ENCODE data around the gene DISC1. TPM values are rescaled to one million over a fixed set of nuclear protein-coding genes. Genes with fewer than 3 reads are reported as not detected.

Gene DISC1
- total and polyA plus RNA-seq, 7 experiments from 2014 or later, result 7.8 to 33.8 (median 17.1) TPM

GRCh38 chr1:232047473-232047872 lies 420.9 kb downstream of the DISC1 start:
- CTCF ChIA-PET, result no interaction called here

GRCh38 chr1:232048481-232048880 lies 421.9 kb downstream of the DISC1 start:
- no peaks in the 10 kb centered on the region for H3K27me3 ChIP-seq (ENCODE audit: control insufficient read depth in 2 of 2, insufficient read depth in 2 of 2, low read length in 2 of 2)

More at GRCh38 chr1:232047473-232047872, 420.9 kb downstream of the DISC1 start:
- H3K9me3 Mint-ChIP-seq, result peaks cover 0 to 12% (median 0%) of the 10 kb centered on the region in 11 donors
- Histone ChIP-seq H3K9me3 (ENCODE audit: control insufficient read depth in 2 of 3, low read length in 3 of 3) (no peaks in the 10 kb centered on the region), H3K4me3 (ENCODE audit: low read length) (no peak overlapping the region), H3K36me3 (ENCODE audit: control insufficient read depth in 2 of 3, insufficient read depth in 3 of 3, low read length in 3 of 3) (no peaks in the 10 kb centered on the region), H3K27me3 (ENCODE audit: control insufficient read depth in 2 of 2, insufficient read depth in 2 of 2, low read length in 2 of 2) (no peaks in the 10 kb centered on the region), H3K27ac (ENCODE audit: low read depth, low read length) (no peak overlapping the region), H3K4me1 (ENCODE audit: control insufficient read depth in 2 of 2, insufficient read depth in 2 of 2, low read length in 2 of 2) (no peaks in the 10 kb centered on the region)
- intact Hi-C loops (cut with micrococcal nuclease), result no loop called here
- no peak overlapping the region for H3K27ac Mint-ChIP-seq
- H3K4me1 Mint-ChIP-seq, result no peaks in the 10 kb centered on the region
- POLR2A ChIA-PET, result no interaction called here
- peaks cover 0 to 5% (median 0%) of the 10 kb centered on the region in 5 donors for H3K27me3 Mint-ChIP-seq
- H3K4me3 Mint-ChIP-seq, result no peak overlapping the region
- no peak for ATAC-seq
- peaks cover 0 to 30% (median 24%) of the 10 kb centered on the region in 5 donors for H3K36me3 Mint-ChIP-seq
- no peak for DNase-seq

GRCh38 chr1:232049335-232049734 lies 422.7 kb downstream of the DISC1 start:
- H3K4me3 ChIP-seq (ENCODE audit: low read length), result no peak overlapping the region
- no peak for ATAC-seq
- intact Hi-C loops (cut with micrococcal nuclease), result no loop called here
- Mint-ChIP-seq H3K27ac (no peak overlapping the region), H3K4me3 (no peak overlapping the region), H3K9me3 (peaks cover 0 to 7% (median 0%) of the 10 kb centered on the region in 11 donors), H3K27me3 (peaks cover 0 to 5% (median 0%) of the 10 kb centered on the region in 5 donors), H3K4me1 (no peaks in the 10 kb centered on the region), H3K36me3 (peaks cover 0 to 39% (median 32%) of the 10 kb centered on the region in 5 donors)
- no peaks in the 10 kb centered on the region for H3K27me3 ChIP-seq (ENCODE audit: control insufficient read depth in 2 of 2, insufficient read depth in 2 of 2, low read length in 2 of 2)
- H3K36me3 ChIP-seq (ENCODE audit: control insufficient read depth in 2 of 3, insufficient read depth in 3 of 3, low read length in 3 of 3), result no peaks in the 10 kb centered on the region
- no peaks in the 10 kb centered on the region for H3K4me1 ChIP-seq (ENCODE audit: control insufficient read depth in 2 of 2, insufficient read depth in 2 of 2, low read length in 2 of 2)
- H3K9me3 ChIP-seq (ENCODE audit: control insufficient read depth in 2 of 3, low read length in 3 of 3), result no peaks in the 10 kb centered on the region
- ChIA-PET POLR2A (no interaction called here), CTCF (no interaction called here)
- no peak overlapping the region for H3K27ac ChIP-seq (ENCODE audit: low read depth, low read length)
- DNase-seq, result no peak

More at GRCh38 chr1:232048481-232048880, 421.9 kb downstream of the DISC1 start:
- CTCF ChIA-PET, result no interaction called here
- Histone ChIP-seq H3K36me3 (ENCODE audit: control insufficient read depth in 2 of 3, insufficient read depth in 3 of 3, low read length in 3 of 3) (no peaks in the 10 kb centered on the region), H3K27ac (ENCODE audit: low read depth, low read length) (no peak overlapping the region), H3K4me1 (ENCODE audit: control insufficient read depth in 2 of 2, insufficient read depth in 2 of 2, low read length in 2 of 2) (no peaks in the 10 kb centered on the region), H3K9me3 (ENCODE audit: control insufficient read depth in 2 of 3, low read length in 3 of 3) (no peaks in the 10 kb centered on the region), H3K4me3 (ENCODE audit: low read length) (no peak overlapping the region)
- ATAC-seq (no peak), DNase-seq (no peak)
- H3K36me3 Mint-ChIP-seq, result peaks cover 0 to 39% (median 32%) of the 10 kb centered on the region in 5 donors
- no peaks in the 10 kb centered on the region for H3K4me1 Mint-ChIP-seq
- POLR2A ChIA-PET, result no interaction called here
- no peak overlapping the region for H3K4me3 Mint-ChIP-seq
- peaks cover 0 to 5% (median 0%) of the 10 kb centered on the region in 5 donors for H3K27me3 Mint-ChIP-seq
- intact Hi-C loops (cut with micrococcal nuclease), result no loop called here
- H3K27ac Mint-ChIP-seq, result no peak overlapping the region
- peaks cover 0 to 7% (median 1%) of the 10 kb centered on the region in 11 donors for H3K9me3 Mint-ChIP-seq

GRCh38 chr1:232057217-232057895 lies 430.8 kb downstream of the DISC1 start:
- no peak for ATAC-seq
- DNase-seq, result no peak
- Histone ChIP-seq H3K27me3 (ENCODE audit: control insufficient read depth in 2 of 2, insufficient read depth in 2 of 2, low read length in 2 of 2) (no peaks in the 10 kb centered on the region), H3K9me3 (ENCODE audit: control insufficient read depth in 2 of 3, low read length in 3 of 3) (no peaks in the 10 kb centered on the region), H3K4me3 (ENCODE audit: low read length) (no peak overlapping the region), H3K27ac (ENCODE audit: low read depth, low read length) (no peak overlapping the region), H3K36me3 (ENCODE audit: control insufficient read depth in 2 of 3, insufficient read depth in 3 of 3, low read length in 3 of 3) (no peaks in the 10 kb centered on the region), H3K4me1 (ENCODE audit: control insufficient read depth in 2 of 2, insufficient read depth in 2 of 2, low read length in 2 of 2) (no peaks in the 10 kb centered on the region)
- Mint-ChIP-seq H3K4me1 (peaks cover 0 to 2% (median 0%) of the 10 kb centered on the region in 7 donors), H3K9me3 (peaks cover 0 to 7% (median 0%) of the 10 kb centered on the region in 11 donors), H3K4me3 (no peak overlapping the region), H3K36me3 (peaks cover 0 to 19% (median 8%) of the 10 kb centered on the region in 5 donors), H3K27me3 (peaks cover 0 to 4% (median 0%) of the 10 kb centered on the region in 5 donors), H3K27ac (no peak overlapping the region)
- ChIA-PET POLR2A (no interaction called here), CTCF (no interaction called here)
- intact Hi-C loops (cut with micrococcal nuclease), result no loop called here

- peaks cover 0 to 16% (median 8%) of the 10 kb centered on the region in 5 donors for H3K36me3 Mint-ChIP-seq
- intact Hi-C loops (cut with micrococcal nuclease), result no loop called here
- Histone ChIP-seq H3K27me3 (ENCODE audit: control insufficient read depth in 2 of 2, insufficient read depth in 2 of 2, low read length in 2 of 2) (no peaks in the 10 kb centered on the region), H3K4me1 (ENCODE audit: control insufficient read depth in 2 of 2, insufficient read depth in 2 of 2, low read length in 2 of 2) (no peaks in the 10 kb centered on the region), H3K4me3 (ENCODE audit: low read length) (no peak overlapping the region), H3K27ac (ENCODE audit: low read depth, low read length) (no peak overlapping the region), H3K36me3 (ENCODE audit: control insufficient read depth in 2 of 3, insufficient read depth in 3 of 3, low read length in 3 of 3) (no peaks in the 10 kb centered on the region), H3K9me3 (ENCODE audit: control insufficient read depth in 2 of 3, low read length in 3 of 3) (no peaks in the 10 kb centered on the region)
- peaks cover 0 to 2% (median 0%) of the 10 kb centered on the region in 7 donors for H3K4me1 Mint-ChIP-seq
- DNase-seq, result no peak
- no peak for ATAC-seq
- H3K9me3 Mint-ChIP-seq, result peaks cover 0 to 4% (median 0%) of the 10 kb centered on the region in 11 donors
- no peak overlapping the region for H3K27ac Mint-ChIP-seq
- ChIA-PET POLR2A (no interaction called here), CTCF (no interaction called here)
- peaks cover 0 to 4% (median 0%) of the 10 kb centered on the region in 5 donors for H3K27me3 Mint-ChIP-seq
- H3K4me3 Mint-ChIP-seq, result no peak overlapping the region
Measured at GRCh38 chr1:232057896-232058274, 431.3 kb downstream of the DISC1 start.

- H3K27me3 Mint-ChIP-seq, result peaks cover 0 to 4% (median 0%) of the 10 kb centered on the region in 5 donors
- peaks cover 0 to 2% (median 0%) of the 10 kb centered on the region in 7 donors for H3K4me1 Mint-ChIP-seq
- ATAC-seq (no peak), DNase-seq (no peak)
- Histone ChIP-seq H3K27me3 (ENCODE audit: control insufficient read depth in 2 of 2, insufficient read depth in 2 of 2, low read length in 2 of 2) (peaks cover 0 to 3% of the 10 kb centered on the region in 2 donors), H3K4me3 (ENCODE audit: low read length) (no peak overlapping the region), H3K4me1 (ENCODE audit: control insufficient read depth in 2 of 2, insufficient read depth in 2 of 2, low read length in 2 of 2) (no peaks in the 10 kb centered on the region), H3K36me3 (ENCODE audit: control insufficient read depth in 2 of 3, insufficient read depth in 3 of 3, low read length in 3 of 3) (no peaks in the 10 kb centered on the region), H3K27ac (ENCODE audit: low read depth, low read length) (no peak overlapping the region), H3K9me3 (ENCODE audit: control insufficient read depth in 2 of 3, low read length in 3 of 3) (no peaks in the 10 kb centered on the region)
- H3K9me3 Mint-ChIP-seq, result peaks cover 0 to 2% (median 0%) of the 10 kb centered on the region in 11 donors
- no peak overlapping the region for H3K4me3 Mint-ChIP-seq
- ChIA-PET CTCF (no interaction called here), POLR2A (no interaction called here)
- H3K27ac Mint-ChIP-seq, result no peak overlapping the region
- intact Hi-C loops (cut with micrococcal nuclease), result no loop called here
- H3K36me3 Mint-ChIP-seq, result peaks cover 0 to 10% (median 3%) of the 10 kb centered on the region in 5 donors
Measured at GRCh38 chr1:232059726-232060374, 433.3 kb downstream of the DISC1 start.
